ENCODE data around the gene POMT2. TPM values are rescaled to one million over a fixed set of nuclear protein-coding genes. Genes with fewer than 3 reads are reported as not detected.

The POMT2 gene
- total RNA-seq, 6 donors from 2014 or later: 14.6 to 36.7 (median 25.4) TPM

DNA sequence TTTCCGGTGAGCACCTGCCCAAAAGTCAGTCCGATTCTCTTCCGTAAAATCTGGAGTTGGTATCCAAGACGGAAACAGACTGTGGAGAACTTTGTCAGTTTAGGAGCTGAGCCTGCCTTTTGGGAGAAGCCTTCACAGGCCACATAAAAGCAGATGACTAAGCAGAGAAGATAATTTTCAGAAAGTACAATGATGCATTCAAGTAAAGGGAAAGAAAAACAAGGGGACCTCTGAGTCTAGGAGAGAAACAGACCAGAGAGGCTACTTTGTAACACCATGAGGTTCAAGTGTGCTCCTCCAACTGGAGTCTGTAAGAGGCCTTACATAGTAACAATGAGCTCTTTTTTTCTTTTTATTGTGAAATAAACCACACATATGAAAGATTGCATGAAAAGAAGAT, 35.1 kb upstream of the POMT2 start:
- no peaks in the 10 kb centered on the region for H3K9me3 ChIP-seq
- DNase-seq: no peak
- H3K27me3 ChIP-seq: no peaks in the 10 kb centered on the region
- no peak overlapping the region for H3K27ac ChIP-seq
- no peaks in the 10 kb centered on the region for H3K4me1 ChIP-seq
- peaks cover 0 to 2% (median 0%) of the 10 kb centered on the region in 4 donors for H3K36me3 ChIP-seq
- ATAC-seq (ENCODE audit: low FRiP score in 2 of 2): no peak
- WGBS, 2 donors: 97 to 100% methylated on average over 4 of the region's 4 CpGs
- no peak overlapping the region for H3K4me3 ChIP-seq
- TF ChIP-seq POLR2AphosphoS5 (IDR thresholded peaks at IDR 0.05): no peak
- TF ChIP-seq EP300 (IDR thresholded peaks at IDR 0.05): no peak
- TF ChIP-seq, protein P1, sequence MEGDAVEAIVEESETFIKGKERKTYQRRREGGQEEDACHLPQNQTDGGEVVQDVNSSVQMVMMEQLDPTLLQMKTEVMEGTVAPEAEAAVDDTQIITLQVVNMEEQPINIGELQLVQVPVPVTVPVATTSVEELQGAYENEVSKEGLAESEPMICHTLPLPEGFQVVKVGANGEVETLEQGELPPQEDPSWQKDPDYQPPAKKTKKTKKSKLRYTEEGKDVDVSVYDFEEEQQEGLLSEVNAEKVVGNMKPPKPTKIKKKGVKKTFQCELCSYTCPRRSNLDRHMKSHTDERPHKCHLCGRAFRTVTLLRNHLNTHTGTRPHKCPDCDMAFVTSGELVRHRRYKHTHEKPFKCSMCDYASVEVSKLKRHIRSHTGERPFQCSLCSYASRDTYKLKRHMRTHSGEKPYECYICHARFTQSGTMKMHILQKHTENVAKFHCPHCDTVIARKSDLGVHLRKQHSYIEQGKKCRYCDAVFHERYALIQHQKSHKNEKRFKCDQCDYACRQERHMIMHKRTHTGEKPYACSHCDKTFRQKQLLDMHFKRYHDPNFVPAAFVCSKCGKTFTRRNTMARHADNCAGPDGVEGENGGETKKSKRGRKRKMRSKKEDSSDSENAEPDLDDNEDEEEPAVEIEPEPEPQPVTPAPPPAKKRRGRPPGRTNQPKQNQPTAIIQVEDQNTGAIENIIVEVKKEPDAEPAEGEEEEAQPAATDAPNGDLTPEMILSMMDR (IDR thresholded peaks at IDR 0.05): no peak
- TF ChIP-seq POLR2A (IDR thresholded peaks at IDR 0.05): no peak

DNA sequence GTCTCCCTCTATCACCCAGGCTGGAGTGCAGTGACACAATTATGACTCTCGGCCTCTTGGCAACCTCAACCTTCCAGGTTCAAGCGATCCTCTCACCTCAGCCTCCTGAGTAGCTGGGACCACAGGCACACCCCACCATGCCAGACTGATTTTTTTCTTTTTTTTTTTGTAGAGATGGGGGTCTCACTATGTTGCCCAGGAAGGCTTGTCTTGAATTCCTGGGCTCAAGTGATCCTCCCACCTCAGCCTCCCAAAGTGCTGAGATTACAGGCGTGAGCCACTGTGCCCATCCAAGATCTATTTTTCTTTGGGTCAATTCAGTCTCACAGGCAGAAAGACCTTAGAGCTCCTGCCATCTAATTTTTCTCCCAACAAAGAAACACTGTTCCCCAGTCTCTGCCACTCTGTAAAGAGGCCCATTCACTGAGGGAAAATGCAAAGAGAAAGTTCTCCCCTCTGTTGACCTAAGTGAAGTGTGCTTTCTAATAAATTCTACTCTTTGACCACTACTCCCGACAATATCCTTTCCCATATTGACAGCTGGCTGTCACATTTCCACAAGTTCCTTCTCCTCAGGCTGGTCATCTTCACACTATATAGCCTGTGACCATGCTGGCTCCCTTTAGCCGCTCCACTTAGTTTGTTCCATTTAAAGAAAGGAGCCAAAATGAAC, 32.9 kb upstream of the POMT2 start:
- Histone ChIP-seq H3K9me3 (no peaks in the 10 kb centered on the region), H3K27ac (no peak overlapping the region), H3K4me1 (no peaks in the 10 kb centered on the region), H3K36me3 (peaks cover 0 to 12% (median 0%) of the 10 kb centered on the region in 4 donors), H3K4me3 (no peak overlapping the region), H3K27me3 (no peaks in the 10 kb centered on the region)
- DNase-seq (no peak), ATAC-seq (ENCODE audit: low FRiP score in 2 of 2) (no peak)
- no peak for TF ChIP-seq EP300 (IDR thresholded peaks at IDR 0.05)
- TF ChIP-seq, protein P1 (IDR thresholded peaks at IDR 0.05): no peak
- TF ChIP-seq POLR2AphosphoS5 (IDR thresholded peaks at IDR 0.05): no peak
- TF ChIP-seq POLR2A (IDR thresholded peaks at IDR 0.05): no peak
- WGBS, 2 donors: 91 to 95% methylated on average over 5 of the region's 5 CpGs

DNA sequence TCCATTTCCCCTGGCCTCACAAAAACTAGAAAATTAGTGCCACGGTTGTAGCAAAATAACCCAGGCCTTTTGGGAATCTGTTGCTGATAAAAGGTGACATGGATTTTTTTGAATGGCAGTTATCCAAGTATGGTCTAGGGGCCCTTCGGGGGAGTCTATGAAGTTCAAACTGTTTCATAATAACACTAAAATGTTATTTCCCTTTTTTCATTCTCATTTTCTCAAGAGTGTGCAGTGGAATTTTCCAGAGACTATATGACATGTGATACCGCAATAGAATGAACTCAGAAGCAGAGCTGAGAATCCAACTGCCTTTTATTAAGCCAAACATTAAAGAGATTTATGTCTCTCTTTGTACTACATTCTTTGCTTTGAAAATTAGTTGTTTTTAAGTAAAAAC, 27.1 kb upstream of the POMT2 start:
- peaks cover 0 to 28% (median 5%) of the 10 kb centered on the region in 4 donors for H3K36me3 ChIP-seq
- 51 to 66% methylated on average over 3 of the region's 3 CpGs for WGBS, 2 donors
- no peak for DNase-seq
- no peaks in the 10 kb centered on the region for H3K9me3 ChIP-seq
- TF ChIP-seq, protein P1 (IDR thresholded peaks at IDR 0.05): no peak
- TF ChIP-seq POLR2A (IDR thresholded peaks at IDR 0.05) (no peak), EP300 (IDR thresholded peaks at IDR 0.05) (no peak), POLR2AphosphoS5 (IDR thresholded peaks at IDR 0.05) (no peak)
- H3K27ac ChIP-seq: no peak overlapping the region
- no peaks in the 10 kb centered on the region for H3K27me3 ChIP-seq
- no peak overlapping the region for H3K4me3 ChIP-seq
- no peaks in the 10 kb centered on the region for H3K4me1 ChIP-seq
- ATAC-seq (ENCODE audit: low FRiP score in 2 of 2): peak in 1 of 2 donors; percentile 66

DNA sequence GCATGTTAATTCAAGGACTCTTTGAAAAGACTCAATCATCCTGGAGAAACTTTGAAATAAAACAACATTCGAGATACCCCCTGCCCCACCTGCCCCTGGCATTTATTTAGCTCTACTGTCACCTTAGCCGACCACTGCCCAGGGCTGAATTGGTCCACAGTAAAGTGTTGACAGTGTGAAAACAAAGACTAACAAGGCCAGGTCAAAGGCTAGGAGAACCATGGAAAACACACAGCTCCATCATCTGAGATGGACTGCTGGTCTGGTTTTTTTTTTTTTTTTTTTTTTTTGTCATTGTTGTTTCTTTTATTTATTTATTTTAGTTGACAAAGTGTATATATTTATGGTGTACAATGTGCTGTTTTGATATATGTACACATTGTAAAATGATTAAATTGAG, 25.8 kb upstream of the POMT2 start:
- no peak for DNase-seq
- H3K9me3 ChIP-seq: no peaks in the 10 kb centered on the region
- TF ChIP-seq POLR2A (IDR thresholded peaks at IDR 0.05) (no peak), EP300 (IDR thresholded peaks at IDR 0.05) (no peak), POLR2AphosphoS5 (IDR thresholded peaks at IDR 0.05) (no peak)
- TF ChIP-seq, protein P1 (IDR thresholded peaks at IDR 0.05): no peak
- no peak overlapping the region for H3K27ac ChIP-seq
- H3K4me1 ChIP-seq: no peaks in the 10 kb centered on the region
- ATAC-seq (ENCODE audit: low FRiP score in 2 of 2): no peak
- no peaks in the 10 kb centered on the region for H3K27me3 ChIP-seq
- peaks cover 10 to 41% (median 12%) of the 10 kb centered on the region in 4 donors for H3K36me3 ChIP-seq
- H3K4me3 ChIP-seq: no peak overlapping the region
- WGBS, 2 donors: 84 to 89% methylated on average over 2 of the region's 2 CpGs
